IPS-20b (cell line): Measurements from ENCODE around the gene PPP2CA.

ENCODE experiments used
- H3K27ac ChIP-seq: one replicate; pipeline ENCODE4 v1.5.1; 2013; ENCODE audit warnings: low read length
- H3K27me3 ChIP-seq: 2 replicates; pipeline ENCODE4 v1.6.1; 2013; ENCODE audit warnings: mild to moderate bottlenecking, low read length, inconsistent platforms; ENCODE audit not compliant: insufficient read depth
- H3K36me3 ChIP-seq: 2 replicates; pipeline ENCODE4 v1.6.1; 2013; ENCODE audit warnings: low read depth, mild to moderate bottlenecking, inconsistent platforms, low read length, moderate library complexity; ENCODE audit not compliant: insufficient read depth
- H3K4me1 ChIP-seq: 2 replicates; pipeline ENCODE4 v1.6.1; 2013; ENCODE audit warnings: mild to moderate bottlenecking, control low read depth, inconsistent platforms, low read length, moderate library complexity; ENCODE audit not compliant: insufficient read depth
- H3K4me3 ChIP-seq: 2 replicates; pipeline ENCODE4 v1.5.1; 2013; ENCODE audit warnings: mild to moderate bottlenecking, low read length, inconsistent platforms
- H3K9ac ChIP-seq: 2 replicates; pipeline ENCODE4 v1.6.1; 2013; ENCODE audit warnings: low read depth, mild to moderate bottlenecking, inconsistent platforms, low read length, moderate library complexity
- H3K9me3 ChIP-seq: 2 replicates; pipeline ENCODE4 v1.6.1; 2013; ENCODE audit warnings: mild to moderate bottlenecking, low read depth, low read length, inconsistent platforms; ENCODE audit not compliant: insufficient read depth

Gene PPP2CA

DNA sequence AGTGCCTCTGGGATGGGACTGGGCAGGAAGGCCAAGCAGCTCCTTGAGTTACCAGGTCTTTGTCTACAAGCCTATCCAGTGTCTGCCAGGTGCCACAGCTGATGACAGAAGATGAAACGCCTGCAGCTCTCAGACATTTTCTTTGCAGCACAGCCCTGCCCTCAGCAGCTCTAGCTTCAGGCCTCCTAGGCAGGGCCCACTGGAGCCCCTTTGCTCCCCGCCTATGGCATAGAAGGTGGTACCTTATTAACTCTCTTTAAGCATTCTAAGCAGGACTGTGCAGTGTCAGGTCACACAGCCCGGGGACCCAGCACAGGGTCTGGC is 47.8 kb downstream of the PPP2CA start:
- Histone ChIP-seq H3K9ac (no peak overlapping the region; the same call in 1 of the 2 replicates), H3K27me3 (no peaks in the 10 kb centered on the region; the same call in 1 of the 2 replicates), H3K27ac (no peak overlapping the region), H3K4me1 (peaks cover 11% of the 10 kb centered on the region; the same call in 1 of the 2 replicates), H3K36me3 (peaks cover 8% of the 10 kb centered on the region), H3K4me3 (no peak overlapping the region), H3K9me3 (no peaks in the 10 kb centered on the region)

DNA sequence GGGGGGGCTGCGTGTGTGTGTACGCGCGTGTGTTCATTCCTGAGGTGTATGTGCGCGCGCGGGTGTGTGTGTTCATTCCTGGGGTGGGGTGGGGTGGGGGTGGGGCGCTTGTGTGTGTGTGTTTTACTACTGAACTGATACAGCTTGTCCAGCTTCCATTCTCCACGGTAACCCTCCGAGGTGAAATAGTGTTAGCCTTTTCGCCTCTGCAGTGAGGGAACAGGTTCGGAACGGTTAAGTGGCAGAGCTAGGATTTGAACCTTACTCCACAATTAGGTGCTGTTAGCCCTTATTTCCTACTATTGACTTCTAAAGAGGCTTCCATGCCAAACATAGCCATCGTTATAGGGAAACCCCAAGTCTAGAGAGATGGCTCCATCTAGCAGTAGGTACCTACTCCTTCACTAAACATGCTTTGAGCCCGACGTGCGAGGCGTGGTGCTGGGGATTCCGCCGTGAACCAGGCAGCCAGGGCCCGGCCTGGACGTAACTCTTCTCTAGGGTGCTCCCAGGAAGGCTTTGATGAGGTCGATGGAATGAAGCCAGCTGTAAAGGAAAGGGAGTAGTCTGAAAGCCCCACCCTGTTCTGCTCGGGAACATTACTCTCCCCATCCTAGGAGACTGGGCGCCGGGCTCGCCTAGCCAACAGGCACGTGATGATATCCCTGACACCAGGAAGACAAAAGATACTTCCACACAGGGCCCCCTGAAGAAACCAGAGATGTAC is 48.3 kb downstream of the PPP2CA start:
- H3K9me3 ChIP-seq, result no peaks in the 10 kb centered on the region
- peaks cover 10% of the 10 kb centered on the region for H3K36me3 ChIP-seq
- H3K4me1 ChIP-seq, result peaks cover 11% of the 10 kb centered on the region; the same call in 1 of the 2 replicates
- H3K4me3 ChIP-seq, result peak overlapping the region; percentile 93
- H3K9ac ChIP-seq, result peak overlapping the region; percentile 93
- peak overlapping the region; percentile 12 for H3K27ac ChIP-seq
- H3K27me3 ChIP-seq, result no peaks in the 10 kb centered on the region; the same call in 1 of the 2 replicates

DNA sequence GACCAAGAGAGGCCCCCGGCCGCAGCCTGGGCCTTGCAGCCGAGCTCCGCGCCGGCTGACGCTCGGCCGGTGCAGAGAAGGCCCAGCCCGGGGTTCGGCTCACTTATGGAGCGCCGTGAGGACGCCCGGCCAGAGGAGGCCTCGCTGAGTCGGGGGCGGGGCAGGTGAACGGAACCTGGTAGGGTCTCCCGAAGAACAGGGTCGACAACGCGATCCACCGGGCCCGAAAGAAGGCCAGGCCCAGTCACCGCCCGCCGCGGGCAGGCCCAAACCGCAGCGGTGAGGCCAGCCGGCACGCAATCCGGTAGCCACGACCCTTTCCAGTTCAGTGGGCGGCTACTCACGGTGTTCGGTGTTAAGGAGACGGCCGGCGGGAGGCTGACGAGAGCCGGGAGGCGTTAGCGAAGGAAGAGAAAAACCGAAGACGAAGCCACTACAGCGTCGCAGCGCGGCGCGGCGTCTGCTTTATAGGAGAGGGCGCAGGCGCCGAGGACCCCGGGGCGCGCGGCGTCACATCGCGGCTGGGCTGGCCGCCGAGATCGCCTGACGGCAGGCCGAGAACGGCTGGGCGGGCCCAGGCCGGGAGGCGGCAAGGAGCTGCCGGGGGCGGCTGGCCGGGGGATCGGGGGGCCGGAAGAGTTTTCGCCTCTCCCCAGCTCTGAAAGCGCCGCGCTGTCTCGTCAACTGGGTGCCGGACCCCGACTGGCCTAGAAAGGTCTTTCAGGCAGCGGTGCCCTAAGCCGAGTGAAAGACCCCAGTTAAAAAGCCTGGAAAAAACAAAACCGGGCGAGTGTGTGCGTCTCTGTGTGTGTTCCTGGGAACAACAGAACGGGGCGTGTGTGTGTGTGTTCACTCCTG is 49.1 kb downstream of the PPP2CA start, which contains the start of gene SKP1:
TSS of gene SKP1 (minus strand) at position 440 of the 858 bp plus-strand sequence. CDS start 2,928 bp downstream, outside the sequence.
- Histone ChIP-seq H3K27me3 (no peaks in the 10 kb centered on the region; the same call in 1 of the 2 replicates), H3K4me1 (peaks cover 11% of the 10 kb centered on the region; the same call in 1 of the 2 replicates), H3K4me3 (peak within 1 kb of the TSS; percentile 93), H3K36me3 (peaks cover 18% of the 10 kb centered on the region), H3K27ac (peak within 1 kb of the TSS; percentile 54), H3K9ac (peak within 1 kb of the TSS; percentile 93), H3K9me3 (no peaks in the 10 kb centered on the region)

DNA sequence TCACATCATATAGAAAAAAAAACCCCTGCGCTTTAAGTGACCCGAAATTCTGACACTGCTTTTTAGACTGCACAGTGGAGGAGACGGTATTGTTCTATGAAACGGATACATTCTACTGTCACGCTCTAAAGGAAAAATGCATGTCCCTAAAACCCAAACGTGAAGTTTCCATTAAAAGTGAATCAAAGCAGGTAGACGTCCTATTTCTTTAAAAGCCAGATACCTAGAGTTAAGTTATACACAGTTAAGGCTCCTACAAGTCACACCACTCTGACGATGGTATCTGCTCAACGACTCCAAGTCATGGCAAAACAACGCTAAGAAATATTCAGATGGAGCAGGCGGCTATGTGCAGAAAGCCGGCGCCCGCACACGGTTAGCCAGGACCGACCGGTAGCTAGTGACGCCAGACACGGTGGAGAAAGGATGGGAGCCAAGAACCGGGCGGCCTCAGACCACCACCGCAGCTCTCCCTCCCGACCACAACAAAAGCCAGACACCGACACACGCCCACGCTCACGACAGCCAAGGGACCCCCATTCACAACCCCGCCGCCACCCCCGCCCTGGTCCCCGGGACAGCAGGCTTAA is 49.9 kb downstream of the PPP2CA start:
- Histone ChIP-seq H3K9ac (peak overlapping the region; percentile 93), H3K4me1 (peaks cover 11% of the 10 kb centered on the region; the same call in 1 of the 2 replicates), H3K4me3 (peak overlapping the region; percentile 93), H3K36me3 (peaks cover 25% of the 10 kb centered on the region), H3K9me3 (no peaks in the 10 kb centered on the region), H3K27me3 (no peaks in the 10 kb centered on the region), H3K27ac (peak overlapping the region; percentile 54)

DNA sequence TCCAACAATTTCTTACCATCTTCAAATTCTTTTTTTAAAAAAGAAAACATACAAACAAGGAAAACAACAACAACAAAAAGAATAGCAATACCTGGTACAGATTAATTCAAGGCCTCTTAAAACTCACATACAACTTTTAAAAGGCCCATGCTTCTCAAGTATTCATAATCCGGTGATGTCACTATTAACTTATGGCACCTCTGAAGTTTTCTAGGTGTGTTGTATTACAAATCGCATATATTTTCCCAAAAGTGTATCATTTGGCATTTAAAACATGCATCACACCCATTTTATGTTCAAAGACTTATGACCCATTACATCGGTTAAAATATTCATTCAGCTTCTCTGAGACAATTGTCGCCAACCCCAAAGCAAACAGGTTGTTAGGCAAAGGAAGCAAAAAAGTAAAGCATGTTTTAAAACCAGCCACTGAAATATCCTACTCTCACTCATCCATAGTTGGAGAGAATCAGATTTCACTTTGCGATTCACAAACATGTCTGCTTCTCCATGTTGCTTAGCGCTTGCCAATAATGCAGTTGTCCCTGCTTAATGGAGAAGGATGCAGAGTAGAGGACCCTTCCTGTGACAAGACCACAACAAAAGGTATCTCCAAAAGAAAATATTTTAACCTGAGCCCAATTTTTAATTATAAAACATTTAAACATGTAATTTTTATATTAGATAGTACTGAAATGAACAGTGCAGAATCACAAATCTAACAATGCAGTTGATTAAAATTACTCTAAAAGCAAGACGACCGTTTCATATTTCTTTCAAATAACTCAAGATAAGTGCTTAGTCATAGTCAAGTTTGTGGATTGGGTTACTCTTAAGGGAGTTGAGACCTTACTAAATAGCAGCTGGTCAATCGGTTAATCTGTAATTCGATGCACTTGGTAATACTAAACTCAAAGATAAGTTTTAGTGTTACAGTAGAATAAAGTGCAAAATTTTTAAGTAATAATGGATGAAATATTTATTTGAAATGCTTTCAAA is 50.7 kb downstream of the PPP2CA start:
- H3K9ac ChIP-seq, result peak overlapping the region; percentile 93; the same call in 1 of the 2 replicates
- H3K27ac ChIP-seq, result no peak overlapping the region

GRCh38 chr5:134171972-134172371 is 53.9 kb downstream of the PPP2CA start:
- Histone ChIP-seq H3K9ac (no peak overlapping the region), H3K27ac (no peak overlapping the region), H3K27me3 (no peaks in the 10 kb centered on the region), H3K9me3 (no peaks in the 10 kb centered on the region), H3K4me1 (peaks cover 11% of the 10 kb centered on the region; the same call in 1 of the 2 replicates), H3K36me3 (peaks cover 60% of the 10 kb centered on the region), H3K4me3 (no peak overlapping the region)

More for the DNA sequence above, 50.7 kb downstream of the PPP2CA start:
- Histone ChIP-seq H3K9me3 (no peaks in the 10 kb centered on the region), H3K4me3 (peak overlapping the region; percentile 93), H3K27me3 (no peaks in the 10 kb centered on the region), H3K4me1 (peaks cover 11% of the 10 kb centered on the region; the same call in 1 of the 2 replicates), H3K36me3 (peaks cover 34% of the 10 kb centered on the region)

- Histone ChIP-seq H3K27me3 (no peaks in the 10 kb centered on the region), H3K27ac (no peak overlapping the region), H3K36me3 (peaks cover 83% of the 10 kb centered on the region), H3K4me3 (no peak overlapping the region), H3K4me1 (no peaks in the 10 kb centered on the region), H3K9ac (no peak overlapping the region), H3K9me3 (peaks cover 6% of the 10 kb centered on the region; the same call in 1 of the 2 replicates)
These were observed 63.3 kb downstream of the PPP2CA start for GRCh38 chr5:134162592-134162991.

GRCh38 chr5:134161513-134162395 is 64.1 kb downstream of the PPP2CA start:
- H3K4me3 ChIP-seq, result no peak overlapping the region
- no peaks in the 10 kb centered on the region for H3K4me1 ChIP-seq
- peaks cover 84% of the 10 kb centered on the region for H3K36me3 ChIP-seq
- H3K27ac ChIP-seq, result no peak overlapping the region
- H3K9me3 ChIP-seq, result peaks cover 6% of the 10 kb centered on the region; the same call in 1 of the 2 replicates
- no peak overlapping the region for H3K9ac ChIP-seq
- no peaks in the 10 kb centered on the region for H3K27me3 ChIP-seq

DNA sequence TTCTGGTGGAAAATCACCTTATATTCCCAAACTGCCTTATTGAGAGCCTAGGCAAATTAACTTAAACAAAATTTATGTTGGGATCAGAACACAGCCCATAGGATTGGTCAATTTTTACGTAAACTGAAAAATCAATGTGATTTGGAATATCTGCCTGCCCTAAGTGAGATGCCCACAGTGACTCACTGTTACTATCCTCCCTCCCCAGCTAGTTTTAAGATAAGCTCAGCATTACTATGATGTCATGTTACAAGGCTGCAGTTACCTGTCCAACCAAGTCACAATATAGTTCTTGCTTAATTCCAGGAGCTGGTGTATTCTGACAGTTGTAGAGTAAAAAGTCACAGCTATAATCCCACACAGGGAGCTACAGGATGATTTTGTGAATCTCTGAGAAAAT is 72.2 kb downstream of the PPP2CA start:
- H3K9me3 ChIP-seq, result no peaks in the 10 kb centered on the region
- H3K4me3 ChIP-seq, result no peak overlapping the region
- no peaks in the 10 kb centered on the region; the same call in 1 of the 2 replicates for H3K4me1 ChIP-seq
- no peak overlapping the region for H3K9ac ChIP-seq
- no peak overlapping the region for H3K27ac ChIP-seq
- H3K36me3 ChIP-seq, result peaks cover 93% of the 10 kb centered on the region
- H3K27me3 ChIP-seq, result no peaks in the 10 kb centered on the region

- no peaks in the 10 kb centered on the region for H3K9me3 ChIP-seq
- no peak overlapping the region for H3K27ac ChIP-seq
- no peak overlapping the region for H3K4me3 ChIP-seq
- H3K4me1 ChIP-seq, result no peaks in the 10 kb centered on the region; the same call in 1 of the 2 replicates
- H3K27me3 ChIP-seq, result no peaks in the 10 kb centered on the region
- H3K9ac ChIP-seq, result no peak overlapping the region
- H3K36me3 ChIP-seq, result peaks cover 92% of the 10 kb centered on the region
These were observed 72.6 kb downstream of the PPP2CA start for GRCh38 chr5:134153241-134153640.
